ENCODE data around the gene PSEN1.

PSEN1 gene

DNA sequence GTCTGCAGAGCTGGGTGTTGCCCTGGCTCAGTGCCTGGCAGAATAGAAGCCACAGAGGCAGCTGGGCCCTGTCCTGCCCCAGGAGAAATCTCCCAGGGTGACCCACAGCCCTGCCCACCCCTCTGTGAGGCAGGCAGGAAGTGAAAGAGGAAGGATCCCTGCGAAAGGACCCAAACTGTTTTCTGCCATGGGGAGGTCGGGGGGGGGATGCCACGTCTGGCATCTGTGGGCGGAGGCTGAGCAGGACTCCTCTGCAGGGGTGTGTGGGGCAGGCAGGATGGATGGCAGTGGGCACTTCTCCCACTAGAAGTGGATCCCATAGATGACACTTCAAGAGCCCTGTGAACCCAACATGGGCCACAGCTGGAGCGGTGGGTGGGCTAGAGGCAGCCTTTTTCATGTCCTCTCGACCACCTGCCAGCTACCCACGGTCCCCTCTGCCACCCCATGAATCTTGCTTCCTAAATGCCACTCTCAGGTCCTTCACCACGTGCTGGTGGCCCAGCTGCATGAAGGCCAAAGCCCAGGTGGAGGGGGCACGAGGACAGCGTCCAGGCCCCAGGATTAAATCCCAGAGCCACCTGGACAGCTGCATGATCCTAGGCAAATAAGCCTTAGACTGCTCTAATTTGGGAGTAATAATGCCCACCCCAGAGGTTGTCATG lies 104.6 kb downstream of the PSEN1 start:
- no peak for DNase-seq (ENCODE audit: low spot score)

DNA sequence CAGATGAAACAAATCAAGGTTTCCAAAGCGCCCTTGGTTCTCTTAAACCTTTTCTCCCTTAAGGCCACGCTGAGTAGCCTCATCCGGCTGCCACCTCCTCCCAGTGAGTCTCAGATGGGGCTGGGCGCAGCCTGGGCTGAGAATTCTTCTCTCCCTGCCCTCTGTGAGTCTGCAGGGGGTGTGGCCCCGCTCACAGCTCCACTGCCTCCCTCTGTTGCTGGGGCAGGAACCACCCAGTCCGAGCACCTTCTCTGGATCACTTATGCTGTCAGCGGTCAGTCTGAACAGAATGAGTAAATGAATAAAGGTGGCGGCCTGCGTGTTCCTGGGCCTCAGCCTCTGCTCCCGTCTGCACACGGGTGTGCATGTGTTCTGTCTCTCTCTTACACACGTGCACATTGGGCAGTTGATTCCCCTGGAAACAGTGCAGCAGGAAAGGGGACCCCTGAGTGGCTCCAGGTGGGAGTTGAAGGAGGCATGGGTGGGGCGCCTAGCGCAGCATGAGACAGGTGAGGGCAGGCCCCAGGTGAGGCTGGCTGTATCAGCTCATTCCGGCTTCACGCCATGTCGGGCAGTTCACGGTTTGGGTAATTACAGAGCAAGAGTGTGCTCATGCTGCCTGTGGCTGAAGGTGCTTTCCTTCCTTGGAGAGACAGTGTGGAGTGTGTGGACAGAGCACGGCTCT lies 105.3 kb downstream of the PSEN1 start:
- DNase-seq (ENCODE audit: low spot score): no peak

DNA sequence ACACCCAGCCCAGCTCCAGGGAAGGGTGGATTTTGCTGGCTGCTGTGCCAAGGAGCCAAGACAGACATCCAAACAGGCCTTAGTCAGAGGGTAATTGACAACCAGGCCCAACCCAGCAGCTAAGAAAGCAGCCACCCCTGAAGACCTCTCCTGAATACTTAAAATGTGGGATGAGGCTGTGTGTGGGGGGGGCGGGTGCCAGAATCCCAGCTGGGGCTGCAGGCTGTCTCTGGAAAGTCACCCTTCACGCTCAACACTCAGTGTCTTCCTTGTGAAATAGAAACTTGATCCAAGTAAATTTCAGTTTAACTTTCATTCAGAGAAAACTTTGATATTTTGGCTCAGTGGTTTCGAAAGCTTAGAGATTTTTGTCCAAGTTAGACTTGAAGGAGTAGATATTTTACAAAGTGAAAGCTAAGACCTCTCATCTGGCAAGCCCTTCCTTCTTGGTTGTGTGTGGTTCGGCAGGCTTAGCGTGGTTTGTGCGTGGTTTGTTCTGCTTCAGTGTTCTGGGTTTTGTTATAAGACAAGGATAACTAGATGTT lies 106.1 kb downstream of the PSEN1 start:
- DNase-seq (ENCODE audit: low spot score): no peak

DNA sequence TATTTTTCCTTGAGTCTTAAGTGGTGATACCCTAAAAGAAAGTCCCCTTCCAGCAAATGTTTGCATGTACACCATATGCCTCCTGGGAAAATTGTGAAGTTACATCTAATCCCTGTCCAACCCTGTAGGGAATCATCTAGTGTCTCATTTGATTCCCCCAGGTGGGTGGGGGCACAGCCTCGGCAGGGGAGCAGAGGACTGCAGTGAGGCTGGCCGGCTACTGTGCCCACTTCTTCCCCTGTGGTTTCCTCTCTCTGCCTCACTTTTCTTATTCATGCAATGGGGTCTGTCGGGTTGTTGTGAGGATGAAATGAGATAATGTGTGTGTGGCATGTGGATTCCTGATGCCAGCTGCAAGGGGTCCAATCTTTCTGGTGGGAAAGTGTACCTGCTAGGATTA lies 107.0 kb downstream of the PSEN1 start:
- no peak for DNase-seq (ENCODE audit: low spot score)

DNA sequence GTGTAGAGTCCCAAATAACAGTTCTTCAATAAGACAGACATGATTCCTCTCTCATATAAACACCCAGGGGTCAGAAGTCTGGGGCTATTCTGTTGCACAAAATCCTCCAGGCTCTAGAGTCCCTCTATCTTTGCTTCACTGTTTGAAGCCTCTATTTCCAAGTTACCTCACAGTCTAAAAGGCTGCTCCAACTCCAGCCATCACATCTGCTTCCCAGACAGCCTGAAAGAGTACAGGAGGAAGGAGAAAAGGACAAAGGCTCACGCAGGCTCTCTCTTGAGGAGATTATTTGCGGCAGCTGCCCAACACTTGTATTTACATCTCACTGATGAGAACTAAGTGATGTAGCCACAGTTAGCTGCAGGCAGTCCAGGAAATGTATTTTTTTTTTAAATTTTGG lies 107.4 kb downstream of the PSEN1 start:
- no peak for DNase-seq (ENCODE audit: low spot score)

DNA sequence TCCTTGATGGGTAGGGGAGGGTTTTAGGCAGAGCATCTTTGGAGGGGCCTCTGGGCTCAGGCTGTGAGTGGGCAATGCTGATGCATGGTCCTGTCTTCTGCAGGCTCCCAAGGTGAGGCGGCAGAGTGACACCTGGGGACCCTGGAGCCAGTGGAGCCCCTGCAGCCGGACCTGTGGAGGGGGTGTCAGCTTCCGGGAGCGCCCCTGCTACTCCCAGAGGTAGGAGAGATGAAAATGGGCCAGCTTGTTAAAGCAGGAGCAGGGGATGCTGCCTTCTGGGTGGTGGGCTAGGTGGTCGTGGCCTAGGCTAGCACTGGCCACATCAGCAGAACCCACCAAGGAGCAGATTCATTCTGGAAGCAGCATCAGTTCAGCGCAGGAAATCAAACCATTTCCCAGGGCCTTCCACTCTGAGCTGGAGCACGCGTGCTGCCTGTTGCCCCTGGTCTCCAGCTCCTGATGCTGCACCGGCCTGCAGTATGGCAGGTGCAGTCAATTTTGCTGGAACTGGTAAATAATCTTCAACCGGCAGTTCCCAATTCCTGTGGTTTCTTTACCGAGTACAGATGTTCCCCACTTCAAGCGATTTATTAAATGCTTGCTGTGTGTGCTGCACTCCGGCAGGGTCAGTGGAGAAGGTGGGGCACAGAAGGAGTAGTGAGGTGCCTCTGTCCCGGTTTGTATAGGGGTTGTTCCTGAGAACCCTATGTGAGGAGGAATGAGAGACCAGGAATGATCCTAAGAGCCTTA lies 108.4 kb downstream of the PSEN1 start:
- no peak for DNase-seq (ENCODE audit: low spot score)

DNA sequence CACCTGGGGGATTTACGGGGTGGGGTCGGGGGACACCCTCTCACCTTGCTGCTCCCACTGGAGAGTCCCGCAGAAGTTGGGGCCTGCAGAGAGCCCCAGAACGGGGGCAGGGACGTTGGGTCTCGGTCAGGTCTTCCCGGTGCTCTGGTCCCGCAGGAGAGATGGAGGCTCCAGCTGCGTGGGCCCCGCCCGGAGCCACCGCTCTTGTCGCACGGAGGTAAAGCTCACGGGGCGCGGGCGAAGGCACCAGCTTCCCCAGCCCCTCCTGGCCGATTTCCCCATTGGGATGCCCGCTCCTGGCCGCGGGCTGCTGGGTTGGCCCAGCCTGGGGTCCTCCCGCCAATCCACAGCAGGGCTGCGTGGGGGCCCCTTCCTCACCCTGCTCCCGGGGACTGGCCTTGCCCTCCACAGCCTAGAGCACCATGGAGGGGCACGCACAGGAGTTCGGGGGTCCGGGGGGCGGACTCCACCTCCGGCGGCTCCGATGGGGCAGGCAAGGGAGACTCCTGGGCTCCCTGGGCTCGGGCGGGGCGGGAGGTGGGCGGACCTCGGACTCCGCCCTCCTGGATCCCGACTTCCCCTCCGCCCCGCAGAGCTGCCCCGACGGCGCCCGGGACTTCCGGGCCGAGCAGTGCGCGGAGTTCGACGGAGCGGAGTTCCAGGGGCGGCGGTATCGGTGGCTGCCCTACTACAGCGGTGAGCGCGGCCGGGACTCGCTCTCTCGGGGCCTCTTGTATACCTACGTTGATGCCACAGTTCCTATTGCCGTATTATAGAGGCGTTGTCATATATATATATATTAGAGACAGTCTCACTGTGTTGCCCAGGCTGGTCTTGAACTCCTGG lies 109.4 kb downstream of the PSEN1 start:
- DNase-seq (ENCODE audit: low spot score): peak; percentile 58

DNA sequence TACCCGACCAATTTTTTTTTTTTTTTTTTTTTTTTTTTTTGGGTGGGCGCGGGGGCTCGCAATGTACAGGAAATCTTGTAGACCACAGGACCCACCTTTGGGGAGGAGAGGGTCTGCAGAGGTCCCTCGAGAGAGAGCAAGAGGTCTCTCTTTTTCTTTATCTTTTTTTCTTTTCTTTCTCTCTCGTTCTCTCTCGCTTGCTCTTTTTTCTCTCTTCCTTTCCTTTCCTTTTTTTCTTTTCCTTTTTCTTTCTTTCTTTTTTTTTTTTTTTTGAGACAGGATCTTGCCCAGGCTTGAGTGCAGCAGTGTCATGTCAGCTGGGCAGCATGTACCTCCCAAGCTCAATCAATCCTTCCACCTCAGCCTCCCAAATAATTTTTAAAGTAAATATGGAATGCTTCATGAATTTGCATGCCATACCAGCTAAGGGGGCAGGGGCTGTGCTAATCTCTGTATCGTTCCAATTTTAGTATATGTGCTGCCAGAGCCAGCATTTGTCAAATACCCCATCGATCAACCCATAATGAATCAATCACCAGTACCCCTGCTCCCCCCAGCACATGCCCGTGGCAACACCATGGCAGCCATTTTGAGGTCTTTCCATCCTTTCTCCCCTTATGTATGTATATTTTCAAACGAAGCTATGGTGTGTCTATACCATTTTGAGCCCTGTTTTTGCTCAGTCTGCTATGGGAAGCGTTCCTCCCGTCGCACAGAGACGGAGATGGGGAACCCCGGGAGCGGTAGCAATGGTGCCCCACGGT lies 110.3 kb downstream of the PSEN1 start:
- DNase-seq (ENCODE audit: low spot score): no peak

DNA sequence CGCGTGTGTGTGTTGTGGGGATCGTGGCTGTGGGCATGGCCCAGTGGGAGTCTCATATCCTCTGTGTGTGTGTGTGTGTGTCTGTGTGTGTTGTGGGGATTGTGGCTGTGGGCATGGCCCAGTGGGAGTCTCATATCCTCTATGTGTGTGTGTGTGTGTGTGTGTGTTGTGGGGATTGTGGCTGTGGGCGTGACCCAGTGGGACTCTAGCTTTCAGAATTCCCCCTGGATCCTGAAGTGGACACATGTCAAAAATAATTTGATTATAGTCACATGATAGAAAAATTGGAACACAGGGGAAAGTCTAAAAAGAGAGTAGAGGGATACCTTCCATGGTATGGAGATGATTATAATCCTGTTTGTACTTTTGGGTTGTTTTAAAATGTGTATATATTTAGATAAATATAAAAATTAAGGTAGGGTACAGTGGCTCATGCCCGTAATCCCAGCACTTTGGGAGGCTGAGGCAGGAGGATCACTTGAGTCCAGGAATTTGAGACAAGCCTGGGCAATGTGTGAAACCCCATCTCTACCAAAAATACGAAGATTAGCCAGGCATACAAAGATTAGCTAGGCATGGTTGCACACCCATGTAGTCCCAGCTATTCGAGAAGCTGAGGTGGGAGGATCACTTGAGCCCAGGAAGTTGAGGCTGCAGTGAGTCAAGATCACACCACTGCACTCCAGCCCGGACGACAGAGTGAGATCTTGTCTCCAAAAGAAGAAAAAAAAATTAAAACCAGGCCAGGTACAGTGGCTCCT lies 112.0 kb downstream of the PSEN1 start:
- no peak for DNase-seq (ENCODE audit: low spot score)

DNA sequence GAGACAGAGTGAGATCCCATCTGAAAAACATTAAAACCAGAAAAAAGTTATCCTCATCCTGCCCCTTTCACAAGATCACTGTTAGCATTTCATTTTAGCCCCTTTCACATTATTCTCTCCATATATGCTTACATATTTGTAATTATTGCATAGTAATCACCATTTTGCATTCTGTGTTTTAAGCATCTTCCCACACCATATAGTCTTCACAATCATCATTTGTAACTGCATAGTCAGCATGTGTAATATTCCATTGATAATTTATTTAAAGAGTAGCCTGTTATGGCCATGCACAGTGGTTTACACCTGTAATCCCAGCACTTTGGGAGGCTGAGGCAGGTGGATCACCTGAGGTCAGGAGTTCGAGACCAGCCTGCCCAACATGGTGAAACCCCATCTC lies 112.8 kb downstream of the PSEN1 start:
- no peak for DNase-seq (ENCODE audit: low spot score)

DNA sequence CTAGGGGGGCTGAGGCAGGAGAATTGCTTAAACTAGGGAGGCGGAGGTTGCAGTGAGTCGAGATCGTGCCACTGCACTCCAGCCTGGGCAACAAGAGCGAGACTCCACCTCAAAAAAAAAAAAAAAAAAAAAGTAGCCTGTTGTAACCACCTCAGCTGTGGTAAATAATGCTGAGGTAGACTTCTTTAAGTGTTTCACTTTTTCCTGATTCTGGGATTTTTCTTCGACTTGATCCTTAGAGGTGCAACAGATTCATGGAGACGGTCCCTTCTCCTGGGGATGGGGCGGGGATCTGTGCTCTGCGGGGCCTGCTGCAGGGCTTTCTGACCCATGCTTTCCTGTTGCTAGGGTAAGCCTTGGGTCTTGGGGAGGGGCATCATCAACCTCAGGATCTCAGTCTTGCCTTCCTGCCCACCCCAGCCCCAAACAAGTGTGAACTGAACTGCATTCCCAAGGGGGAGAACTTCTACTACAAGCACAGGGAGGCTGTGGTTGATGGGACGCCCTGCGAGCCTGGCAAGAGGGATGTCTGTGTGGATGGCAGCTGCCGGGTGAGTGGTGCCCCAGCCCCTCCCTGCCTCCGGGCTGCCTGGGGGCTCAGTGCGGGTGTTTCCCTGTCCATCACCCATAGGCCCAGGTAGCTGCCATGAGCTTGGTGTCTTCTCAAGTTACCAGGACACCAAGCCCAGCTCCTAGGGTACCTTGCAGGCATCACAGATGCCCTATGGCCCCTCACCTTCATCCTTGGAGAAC lies 113.4 kb downstream of the PSEN1 start:
- no peak for DNase-seq (ENCODE audit: low spot score)

DNA sequence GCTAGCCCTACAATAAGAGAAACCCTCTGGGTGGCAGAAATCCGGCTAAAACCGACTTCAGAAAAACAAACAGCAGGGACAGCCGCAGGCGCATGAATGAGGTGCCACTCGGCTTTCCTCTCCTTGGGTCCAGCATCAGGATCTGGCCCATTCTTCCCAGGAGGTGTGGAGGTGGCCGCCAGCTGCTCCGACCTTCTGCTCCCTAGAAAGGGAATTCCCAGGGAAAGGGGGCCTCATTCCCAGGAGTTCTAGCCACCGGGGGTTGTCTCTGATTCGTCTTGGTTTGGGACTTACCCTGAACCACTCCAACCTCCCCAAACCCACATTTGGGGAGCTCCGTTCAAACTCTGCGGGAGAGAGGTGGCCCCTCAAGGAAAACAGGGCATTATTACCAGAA lies 114.0 kb downstream of the PSEN1 start:
- no peak for DNase-seq (ENCODE audit: low spot score)

DNA sequence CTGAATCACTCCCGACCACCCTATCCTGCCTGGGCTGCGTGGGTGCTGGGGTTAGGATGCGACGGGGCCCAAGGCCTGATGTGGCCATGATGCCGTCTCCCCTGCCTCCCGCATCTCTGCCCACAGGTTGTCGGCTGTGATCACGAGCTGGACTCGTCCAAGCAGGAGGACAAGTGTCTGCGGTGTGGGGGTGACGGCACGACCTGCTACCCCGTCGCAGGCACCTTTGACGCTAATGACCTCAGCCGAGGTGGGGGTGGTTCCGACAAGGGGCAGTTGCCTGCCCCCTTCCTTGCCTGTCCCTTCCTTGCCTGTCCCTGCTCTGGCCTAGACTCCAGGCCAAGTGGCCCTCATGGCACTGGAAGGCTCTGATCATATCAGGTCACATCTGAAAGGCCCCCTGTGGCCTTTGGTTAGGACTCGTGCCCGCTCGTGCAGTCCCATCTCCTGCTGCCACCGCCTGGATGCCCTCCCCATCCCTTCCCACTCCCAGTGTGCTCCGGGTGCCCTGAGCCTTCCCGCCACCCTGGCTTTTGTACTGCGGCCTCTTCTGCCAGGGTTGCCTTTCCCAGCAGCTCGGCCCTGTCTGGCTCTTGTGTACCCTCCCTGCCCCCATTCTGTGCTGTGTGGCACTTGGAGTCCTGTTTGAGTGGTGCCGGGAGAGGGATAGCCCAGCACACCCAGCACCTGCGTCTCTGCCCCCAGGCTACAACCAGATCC lies 114.6 kb downstream of the PSEN1 start:
- DNase-seq (ENCODE audit: low spot score): no peak

DNA sequence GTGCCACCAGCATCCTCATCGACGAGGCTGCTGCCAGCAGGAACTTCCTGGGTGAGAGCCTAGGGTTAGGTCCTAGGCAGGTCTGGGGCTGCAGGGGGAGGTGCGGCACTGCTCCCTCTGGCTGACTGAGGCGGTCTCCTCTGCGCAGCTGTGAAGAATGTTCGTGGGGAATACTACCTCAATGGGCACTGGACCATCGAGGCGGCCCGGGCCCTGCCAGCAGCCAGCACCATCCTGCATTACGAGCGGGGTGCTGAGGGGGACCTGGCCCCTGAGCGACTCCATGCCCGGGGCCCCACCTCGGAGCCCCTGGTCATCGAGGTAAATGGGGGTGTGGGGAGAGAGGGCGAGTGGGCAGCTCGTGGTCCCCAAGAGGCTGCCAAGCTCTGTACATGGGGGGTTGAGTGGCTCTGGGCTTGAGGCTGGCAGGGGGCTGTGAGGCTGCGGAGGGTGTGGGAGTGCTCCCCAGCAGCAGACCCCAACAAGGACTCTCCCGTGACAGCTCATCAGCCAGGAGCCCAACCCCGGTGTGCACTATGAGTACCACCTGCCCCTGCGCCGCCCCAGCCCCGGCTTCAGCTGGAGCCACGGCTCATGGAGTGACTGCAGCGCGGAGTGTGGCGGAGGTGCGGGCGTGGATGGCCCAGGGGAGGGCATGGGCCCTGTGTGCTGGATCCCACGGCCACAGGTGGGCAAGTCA lies 115.4 kb downstream of the PSEN1 start:
- no peak for DNase-seq (ENCODE audit: low spot score)

DNA sequence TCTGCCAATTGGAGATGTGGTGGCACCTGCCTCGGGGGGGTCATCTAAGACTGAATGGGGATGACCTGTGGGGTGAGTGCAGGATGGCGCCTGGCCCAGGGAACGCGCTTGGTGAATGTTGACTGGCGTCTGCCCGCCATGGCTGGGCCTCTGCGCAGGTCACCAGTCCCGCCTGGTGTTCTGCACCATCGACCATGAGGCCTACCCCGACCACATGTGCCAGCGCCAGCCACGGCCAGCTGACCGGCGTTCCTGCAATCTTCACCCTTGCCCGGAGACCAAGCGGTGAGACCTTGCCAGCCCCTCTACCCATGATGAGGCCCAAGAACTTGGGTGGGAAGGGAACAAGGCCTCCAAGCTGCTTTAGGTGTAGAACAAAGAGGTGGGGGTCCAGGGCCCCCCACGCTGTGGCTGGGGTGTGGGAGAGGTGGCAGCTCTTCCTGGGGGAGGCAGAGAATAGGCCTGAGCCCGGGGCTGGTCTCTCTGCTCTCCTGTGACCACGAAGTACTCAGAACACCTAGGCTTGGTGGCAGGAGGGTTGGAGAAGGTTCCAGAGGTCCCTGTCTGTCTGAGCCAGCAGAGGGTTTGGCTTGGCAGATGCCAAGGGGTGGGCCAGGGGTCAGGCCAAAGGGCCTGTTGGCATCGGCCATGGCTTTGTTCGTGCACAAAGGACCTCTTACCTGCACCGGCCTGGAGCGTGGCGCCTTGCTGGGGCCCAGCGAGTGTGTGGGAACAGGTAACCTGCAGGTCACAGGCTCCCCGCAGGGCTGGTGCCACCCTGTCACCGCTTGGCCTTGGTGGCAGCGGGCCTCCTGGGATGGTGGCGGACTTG lies 116.4 kb downstream of the PSEN1 start:
- DNase-seq (ENCODE audit: low spot score): no peak

DNA sequence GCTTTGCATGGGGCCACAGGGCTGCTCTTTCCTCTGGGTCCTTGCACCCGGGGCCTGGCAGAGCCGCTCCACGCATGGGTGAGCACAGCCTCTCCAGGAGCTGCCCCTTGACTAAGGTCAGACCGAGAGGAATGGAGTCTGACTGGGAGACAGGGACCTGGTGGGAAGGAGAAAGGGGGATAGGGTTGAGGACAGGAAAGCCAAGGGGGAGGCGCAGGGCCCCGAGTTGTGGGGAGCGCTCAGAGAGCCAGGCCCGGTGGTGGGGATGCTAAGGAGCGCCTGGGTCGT lies 117.0 kb downstream of the PSEN1 start:
- DNase-seq (ENCODE audit: low spot score): no peak

DNA sequence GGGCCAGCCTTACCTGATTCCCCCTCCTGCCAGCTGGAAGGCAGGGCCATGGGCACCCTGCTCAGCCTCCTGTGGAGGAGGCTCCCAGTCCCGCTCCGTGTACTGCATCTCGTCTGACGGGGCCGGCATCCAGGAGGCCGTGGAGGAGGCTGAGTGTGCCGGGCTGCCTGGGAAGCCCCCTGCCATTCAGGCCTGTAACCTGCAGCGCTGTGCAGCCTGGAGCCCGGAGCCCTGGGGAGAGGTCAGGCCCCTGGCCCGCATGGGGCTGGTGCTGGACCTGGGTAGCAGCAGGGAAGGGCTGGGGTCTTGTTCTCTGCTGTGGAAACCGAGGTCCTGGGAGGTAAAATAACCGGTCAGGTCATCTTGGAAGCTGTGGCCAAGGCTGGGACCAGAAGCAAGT lies 117.4 kb downstream of the PSEN1 start:
- DNase-seq (ENCODE audit: low spot score): no peak

Data from kidney capillary endothelial cell (primary cell).